NB4 (cell line): ENCODE data around the gene RRBP1.

Experiments
- MYC ChIP-seq: IDR thresholded peaks from 2 replicates; pipeline ENCODE4 v1.6.1; 2011; ENCODE audit warnings: low read depth, low read length
- POLR2A ChIP-seq: IDR thresholded peaks from 2 replicates; pipeline ENCODE4 v1.6.1; 2011; ENCODE audit warnings: mild to moderate bottlenecking; ENCODE audit not compliant: insufficient read length; ENCODE audit errors: extremely low read depth
- TF ChIP-seq, protein P1 (sequence below): IDR thresholded peaks from one replicate; pipeline ENCODE4 v1.5.1; 2012; ENCODE audit warnings: low read depth, low read length
- TF ChIP-seq, protein P2 (sequence below): IDR thresholded peaks from 2 replicates; pipeline ENCODE4 v1.6.1; 2011; ENCODE audit warnings: low read depth, low read length

DNA sequence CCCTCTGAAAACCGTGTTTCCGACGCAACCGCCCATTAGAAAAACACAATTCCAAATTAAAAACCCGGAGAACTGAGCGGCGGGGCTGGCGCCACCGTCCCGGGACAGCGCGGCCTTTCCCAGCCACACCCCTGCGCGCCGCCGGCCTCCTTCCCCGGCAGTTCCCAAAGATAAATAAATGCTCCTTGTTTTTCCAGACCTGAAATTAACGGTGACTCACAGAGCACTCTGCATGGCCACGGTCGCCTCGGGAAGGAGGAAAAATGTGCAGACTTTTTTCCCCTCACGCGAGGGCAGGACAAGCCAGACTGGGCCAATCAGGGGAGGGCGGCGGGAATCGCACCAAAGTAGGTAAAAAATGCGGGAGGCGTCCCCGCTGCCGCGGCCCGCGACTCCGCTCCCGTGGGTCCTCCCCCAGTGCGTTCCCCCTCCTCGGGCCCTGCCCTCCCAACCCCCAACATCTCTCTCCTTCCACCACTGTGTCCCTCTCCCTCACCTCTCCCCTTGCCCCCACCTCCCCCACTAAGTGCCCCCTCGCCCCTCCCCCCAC lies 113.0 kb downstream of the RRBP1 start:
- TF ChIP-seq, protein P1, sequence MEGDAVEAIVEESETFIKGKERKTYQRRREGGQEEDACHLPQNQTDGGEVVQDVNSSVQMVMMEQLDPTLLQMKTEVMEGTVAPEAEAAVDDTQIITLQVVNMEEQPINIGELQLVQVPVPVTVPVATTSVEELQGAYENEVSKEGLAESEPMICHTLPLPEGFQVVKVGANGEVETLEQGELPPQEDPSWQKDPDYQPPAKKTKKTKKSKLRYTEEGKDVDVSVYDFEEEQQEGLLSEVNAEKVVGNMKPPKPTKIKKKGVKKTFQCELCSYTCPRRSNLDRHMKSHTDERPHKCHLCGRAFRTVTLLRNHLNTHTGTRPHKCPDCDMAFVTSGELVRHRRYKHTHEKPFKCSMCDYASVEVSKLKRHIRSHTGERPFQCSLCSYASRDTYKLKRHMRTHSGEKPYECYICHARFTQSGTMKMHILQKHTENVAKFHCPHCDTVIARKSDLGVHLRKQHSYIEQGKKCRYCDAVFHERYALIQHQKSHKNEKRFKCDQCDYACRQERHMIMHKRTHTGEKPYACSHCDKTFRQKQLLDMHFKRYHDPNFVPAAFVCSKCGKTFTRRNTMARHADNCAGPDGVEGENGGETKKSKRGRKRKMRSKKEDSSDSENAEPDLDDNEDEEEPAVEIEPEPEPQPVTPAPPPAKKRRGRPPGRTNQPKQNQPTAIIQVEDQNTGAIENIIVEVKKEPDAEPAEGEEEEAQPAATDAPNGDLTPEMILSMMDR, result no peak
- no peak for TF ChIP-seq POLR2A
- TF ChIP-seq, protein P2, sequence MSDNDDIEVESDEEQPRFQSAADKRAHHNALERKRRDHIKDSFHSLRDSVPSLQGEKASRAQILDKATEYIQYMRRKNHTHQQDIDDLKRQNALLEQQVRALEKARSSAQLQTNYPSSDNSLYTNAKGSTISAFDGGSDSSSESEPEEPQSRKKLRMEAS, result no peak
- TF ChIP-seq MYC, result no peak
